Activated CD8-positive, alpha-beta memory T cell treated with anti-CD3 and anti-CD28 coated beads, Interleukin-2, amount 10 ng/mL, durations not matched to agents 7 days and 5 days (primary cell): Measurements from ENCODE around the gene OR5C1. TPM values are rescaled to one million over a fixed set of nuclear protein-coding genes. Genes with fewer than 3 reads are reported as not detected.
"Not testable (repeated sequence)": the region's sequence is repeated elsewhere in the genome, so short reads cannot be mapped to it uniquely, and the experiment has no call there.

Experiments used
- ATAC-seq: fragments of 150-1000 bp; cut with Tn5 transposase; one replicate; pipeline ENCODE4 v1.10.0; 2021; ENCODE audit warnings: moderate library complexity
- CTCF ChIA-PET: fragments of 350-600 bp; sonication (Branson Sonifier 250); formaldehyde crosslinking; loops from one replicate; lab custom pipeline; 2021; ENCODE audit warnings: antibody characterized with exemption; lab: Charles Lee
- DNase-seq: peaks from one replicate; pipeline ENCODE4 v3.0.0-alpha.2; 2020
- H3K27ac Mint-ChIP-seq: one replicate; pipeline ENCODE4 v1.8.0; 2021; ENCODE audit warnings: mild to moderate bottlenecking, mixed read lengths
- H3K27me3 Mint-ChIP-seq: one replicate; pipeline ENCODE4 v1.8.0; 2021; ENCODE audit warnings: mixed read lengths
- H3K36me3 Mint-ChIP-seq: one replicate; pipeline ENCODE4 v1.8.0; 2021; ENCODE audit warnings: mild to moderate bottlenecking, mixed read lengths
- H3K4me1 Mint-ChIP-seq: one replicate; pipeline ENCODE4 v1.8.0; 2021; ENCODE audit warnings: mixed read lengths
- H3K4me3 Mint-ChIP-seq: one replicate; pipeline ENCODE4 v1.8.0; 2021; ENCODE audit warnings: mild to moderate bottlenecking, moderate library complexity, mixed read lengths
- H3K9me3 Mint-ChIP-seq: one replicate; pipeline ENCODE4 v1.8.0; 2022; ENCODE audit warnings: low read depth, mixed read lengths
- total RNA-seq, 2 experiments: library from RNA; stranded (reverse); gene quantifications; one replicate each; pipeline ENCODE4 v1.2.3, GENCODE V29; 2021

OR5C1 gene
- total RNA-seq, 2 experiments from 2014 or later, result not detected

GRCh38 chr9:122819326-122819725, 30.6 kb downstream of the OR5C1 start:
- Mint-ChIP-seq H3K4me3 (no peak overlapping the region), H3K9me3 (no peaks in the 10 kb centered on the region), H3K36me3 (peaks cover 32% of the 10 kb centered on the region), H3K27me3 (no peaks in the 10 kb centered on the region), H3K27ac (no peak overlapping the region), H3K4me1 (peaks cover 20% of the 10 kb centered on the region)
- CTCF ChIA-PET, result interaction anchor here (0.9 to 1.3 kb wide), 3 partner anchors 9 to 181 kb away, joined by 3 to 5 read pairs (median 4); partner anchors contain the start of genes PDCL and ZBTB26
- DNase-seq (no peak), ATAC-seq (no peak)

GRCh38 chr9:122819791-122820489, 31.2 kb downstream of the OR5C1 start:
- peaks cover 36% of the 10 kb centered on the region for H3K36me3 Mint-ChIP-seq
- no peak for DNase-seq
- no peaks in the 10 kb centered on the region for H3K9me3 Mint-ChIP-seq
- H3K27me3 Mint-ChIP-seq, result no peaks in the 10 kb centered on the region
- H3K4me1 Mint-ChIP-seq, result peaks cover 23% of the 10 kb centered on the region
- H3K4me3 Mint-ChIP-seq, result no peak overlapping the region
- CTCF ChIA-PET, result interaction anchor here (0.9 to 1.3 kb wide), 3 partner anchors 8 to 499 kb away, joined by 3 to 5 read pairs (median 5); partner anchors contain the start of gene PDCL
- no peak overlapping the region for H3K27ac Mint-ChIP-seq
- no peak for ATAC-seq

GRCh38 chr9:122820490-122820845, 31.7 kb downstream of the OR5C1 start:
- CTCF ChIA-PET, result interaction anchor here (1.0 to 1.3 kb wide), 3 partner anchors 8 to 499 kb away, joined by 3 to 5 read pairs (median 5); partner anchors contain the start of gene PDCL
- no peaks in the 10 kb centered on the region for H3K27me3 Mint-ChIP-seq
- H3K4me1 Mint-ChIP-seq, result peaks cover 25% of the 10 kb centered on the region
- no peaks in the 10 kb centered on the region for H3K9me3 Mint-ChIP-seq
- no peak overlapping the region for H3K27ac Mint-ChIP-seq
- ATAC-seq (no peak), DNase-seq (no peak)
- no peak overlapping the region for H3K4me3 Mint-ChIP-seq
- H3K36me3 Mint-ChIP-seq, result peaks cover 35% of the 10 kb centered on the region

- CTCF ChIA-PET, result interaction anchor here (1.0 kb wide), 2 partner anchors 10 to 500 kb away, joined by 3 to 5 read pairs; no protein-coding TSS in a partner anchor
- DNase-seq, result no peak
- Mint-ChIP-seq H3K4me1 (peaks cover 25% of the 10 kb centered on the region), H3K4me3 (no peak overlapping the region), H3K9me3 (no peaks in the 10 kb centered on the region), H3K27me3 (no peaks in the 10 kb centered on the region), H3K27ac (no peak overlapping the region), H3K36me3 (peaks cover 36% of the 10 kb centered on the region)
- ATAC-seq, result no peak
Observed at GRCh38 chr9:122821278-122821943, 32.7 kb downstream of the OR5C1 start.

GRCh38 chr9:122822056-122822455, 33.3 kb downstream of the OR5C1 start:
- peaks cover 25% of the 10 kb centered on the region for H3K4me1 Mint-ChIP-seq

GRCh38 chr9:122822938-122823337, 34.2 kb downstream of the OR5C1 start:
- peaks cover 31% of the 10 kb centered on the region for H3K36me3 Mint-ChIP-seq

More at GRCh38 chr9:122822056-122822455, 33.3 kb downstream of the OR5C1 start:
- CTCF ChIA-PET, result interaction anchor here (1.8 kb wide), 1 partner anchor 11 kb away, joined by 6 read pairs; no protein-coding TSS in a partner anchor
- H3K9me3 Mint-ChIP-seq, result no peaks in the 10 kb centered on the region
- no peak overlapping the region for H3K4me3 Mint-ChIP-seq
- H3K27me3 Mint-ChIP-seq, result no peaks in the 10 kb centered on the region
- ATAC-seq (no peak), DNase-seq (no peak)
- peaks cover 34% of the 10 kb centered on the region for H3K36me3 Mint-ChIP-seq
- H3K27ac Mint-ChIP-seq, result no peak overlapping the region

GRCh38 chr9:122827761-122828093, 39.0 kb downstream of the OR5C1 start:
- H3K4me3 Mint-ChIP-seq, result peak overlapping the region; percentile 99
- peaks cover 14% of the 10 kb centered on the region for H3K36me3 Mint-ChIP-seq
- H3K27me3 Mint-ChIP-seq, result no peaks in the 10 kb centered on the region
- CTCF ChIA-PET, result interaction anchor here (1.2 to 2.0 kb wide), 6 partner anchors 8 to 75 kb away, joined by 4 to 8 read pairs (median 5); no protein-coding TSS in a partner anchor
- peak overlapping the region; percentile 93 for H3K27ac Mint-ChIP-seq
- no peaks in the 10 kb centered on the region for H3K9me3 Mint-ChIP-seq
- DNase-seq, result no peak
- ATAC-seq, result peak; percentile 2
- peaks cover 39% of the 10 kb centered on the region for H3K4me1 Mint-ChIP-seq

More at GRCh38 chr9:122822938-122823337, 34.2 kb downstream of the OR5C1 start:
- H3K27ac Mint-ChIP-seq, result no peak overlapping the region
- no peak overlapping the region for H3K4me3 Mint-ChIP-seq
- peaks cover 32% of the 10 kb centered on the region for H3K4me1 Mint-ChIP-seq
- CTCF ChIA-PET, result interaction anchor here (1.7 to 1.8 kb wide), 2 partner anchors 12 to 15 kb away, joined by 3 to 6 read pairs; no protein-coding TSS in a partner anchor
- ATAC-seq (no peak), DNase-seq (no peak)
- H3K27me3 Mint-ChIP-seq, result no peaks in the 10 kb centered on the region
- no peaks in the 10 kb centered on the region for H3K9me3 Mint-ChIP-seq

- not testable (repeated sequence) for H3K27me3 Mint-ChIP-seq, DNase-seq, ATAC-seq, H3K9me3 Mint-ChIP-seq
- CTCF ChIA-PET, result interaction anchor here (0.9 to 1.7 kb wide), 4 partner anchors 9 to 366 kb away, joined by 3 to 8 read pairs (median 5); no protein-coding TSS in a partner anchor
- peak overlapping the region; percentile 99 for H3K4me3 Mint-ChIP-seq
- peaks cover 14% of the 10 kb centered on the region for H3K36me3 Mint-ChIP-seq
- H3K4me1 Mint-ChIP-seq, result peaks cover 40% of the 10 kb centered on the region
- peak overlapping the region; percentile 93 for H3K27ac Mint-ChIP-seq
Observed at GRCh38 chr9:122828965-122829284, 40.2 kb downstream of the OR5C1 start.

- DNase-seq, result no peak
- Mint-ChIP-seq H3K27ac (peak overlapping the region; percentile 43), H3K36me3 (no peaks in the 10 kb centered on the region), H3K4me3 (no peak overlapping the region), H3K9me3 (no peaks in the 10 kb centered on the region), H3K4me1 (peaks cover 30% of the 10 kb centered on the region), H3K27me3 (no peaks in the 10 kb centered on the region)
- CTCF ChIA-PET, result no interaction called here
- ATAC-seq, result no peak
Observed at GRCh38 chr9:122832194-122832593, 43.5 kb downstream of the OR5C1 start.

- CTCF ChIA-PET, result interaction anchor here (0.7 to 1.8 kb wide), 14 partner anchors 10 to 737 kb away, joined by 3 to 11 read pairs (median 3); partner anchors contain the start of gene RC3H2
- no peaks in the 10 kb centered on the region for H3K9me3 Mint-ChIP-seq
- H3K27me3 Mint-ChIP-seq, result no peaks in the 10 kb centered on the region
- H3K36me3 Mint-ChIP-seq, result no peaks in the 10 kb centered on the region
- peak overlapping the region; percentile 74 for H3K27ac Mint-ChIP-seq
- peaks cover 20% of the 10 kb centered on the region for H3K4me1 Mint-ChIP-seq
- H3K4me3 Mint-ChIP-seq, result peak overlapping the region; percentile 54
- DNase-seq (peak; percentile 62), ATAC-seq (peak; percentile 69)
Observed at GRCh38 chr9:122835313-122835731, 46.6 kb downstream of the OR5C1 start.

- CTCF ChIA-PET, result no interaction called here
- Mint-ChIP-seq H3K36me3 (no peaks in the 10 kb centered on the region), H3K9me3 (no peaks in the 10 kb centered on the region), H3K4me1 (peaks cover 17% of the 10 kb centered on the region), H3K27me3 (no peaks in the 10 kb centered on the region), H3K4me3 (no peak overlapping the region), H3K27ac (no peak overlapping the region)
- DNase-seq (no peak), ATAC-seq (no peak)
Observed at GRCh38 chr9:122837266-122837850, 48.6 kb downstream of the OR5C1 start.

- CTCF ChIA-PET, H3K9me3 Mint-ChIP-seq: not testable (repeated sequence)
Observed at GRCh38 chr9:122838441-122838840, 49.7 kb downstream of the OR5C1 start.

More at GRCh38 chr9:122838441-122838840, 49.7 kb downstream of the OR5C1 start:
- H3K4me1 Mint-ChIP-seq, result peaks cover 12% of the 10 kb centered on the region
- H3K4me3 Mint-ChIP-seq, ATAC-seq, H3K27ac Mint-ChIP-seq, H3K27me3 Mint-ChIP-seq, H3K36me3 Mint-ChIP-seq, DNase-seq: not testable (repeated sequence)
